ENCODE data around the gene NR6A1.

DNA sequence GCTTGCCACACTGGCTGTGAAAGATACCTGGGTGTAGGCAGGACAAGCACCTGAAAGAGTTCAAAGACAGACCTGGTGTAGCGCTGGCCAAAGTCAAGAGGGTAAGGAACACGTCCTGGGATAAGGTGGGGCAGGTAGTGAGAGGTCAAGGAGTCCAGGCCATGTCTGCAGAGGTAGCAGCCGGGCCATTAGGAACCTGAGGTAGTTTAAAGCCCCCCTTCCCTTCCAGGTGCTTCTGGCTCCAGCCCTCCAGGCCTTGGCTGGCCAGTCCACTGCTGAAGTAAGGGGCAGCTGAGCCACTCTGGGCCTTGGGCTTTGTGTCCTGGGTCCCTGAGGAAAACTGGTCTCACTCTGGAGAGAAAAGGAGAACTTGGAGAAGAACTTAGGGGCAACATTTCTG lies 250.0 kb downstream of the NR6A1 start:
- TF ChIP-seq, protein P1, sequence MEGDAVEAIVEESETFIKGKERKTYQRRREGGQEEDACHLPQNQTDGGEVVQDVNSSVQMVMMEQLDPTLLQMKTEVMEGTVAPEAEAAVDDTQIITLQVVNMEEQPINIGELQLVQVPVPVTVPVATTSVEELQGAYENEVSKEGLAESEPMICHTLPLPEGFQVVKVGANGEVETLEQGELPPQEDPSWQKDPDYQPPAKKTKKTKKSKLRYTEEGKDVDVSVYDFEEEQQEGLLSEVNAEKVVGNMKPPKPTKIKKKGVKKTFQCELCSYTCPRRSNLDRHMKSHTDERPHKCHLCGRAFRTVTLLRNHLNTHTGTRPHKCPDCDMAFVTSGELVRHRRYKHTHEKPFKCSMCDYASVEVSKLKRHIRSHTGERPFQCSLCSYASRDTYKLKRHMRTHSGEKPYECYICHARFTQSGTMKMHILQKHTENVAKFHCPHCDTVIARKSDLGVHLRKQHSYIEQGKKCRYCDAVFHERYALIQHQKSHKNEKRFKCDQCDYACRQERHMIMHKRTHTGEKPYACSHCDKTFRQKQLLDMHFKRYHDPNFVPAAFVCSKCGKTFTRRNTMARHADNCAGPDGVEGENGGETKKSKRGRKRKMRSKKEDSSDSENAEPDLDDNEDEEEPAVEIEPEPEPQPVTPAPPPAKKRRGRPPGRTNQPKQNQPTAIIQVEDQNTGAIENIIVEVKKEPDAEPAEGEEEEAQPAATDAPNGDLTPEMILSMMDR (conservative IDR thresholded peaks at IDR 0.05; ENCODE audit: low read depth, low read length) = no peak
- TF ChIP-seq EZH2 (IDR thresholded peaks at IDR 0.05; ENCODE audit: low read length, unreplicated experiment) = no peak
